NCI-H526 (cell line): ENCODE results near the gene CBL.
A peak's percentile ranks its signal among the peaks of the same experiment; 100 is the strongest.

ENCODE experiments used
- DNase-seq, 2 experiments: peaks; one replicate each; lab custom pipeline; 2025; lab: John Stamatoyannopoulos, UW

Gene CBL

GRCh38 chr11:119332111-119332765 lies 126.1 kb downstream of the CBL start:
- DNase-seq: no peak

GRCh38 chr11:119334174-119334930 lies 128.2 kb downstream of the CBL start, which contains the start of gene RNF26:
Gene RNF26 (plus strand): TSS chr11:119334527. CDS start chr11:119335123, 596 bp downstream.
- DNase-seq: peak; percentile 100

- no peak for DNase-seq
These were observed 129.0 kb downstream of the CBL start for GRCh38 chr11:119335091-119335654.

- DNase-seq: no peak
These were observed 129.8 kb downstream of the CBL start for GRCh38 chr11:119335655-119336543.

- no peak for DNase-seq
These were observed 130.8 kb downstream of the CBL start for GRCh38 chr11:119336744-119337469.

GRCh38 chr11:119337581-119338317 lies 131.6 kb downstream of the CBL start:
- DNase-seq: no peak

GRCh38 chr11:119338318-119338890 lies 132.3 kb downstream of the CBL start:
- DNase-seq: peak; percentile 85 to 96

- DNase-seq: peak in 1 of 2 experiments; percentile 60
These were observed 132.9 kb downstream of the CBL start for GRCh38 chr11:119338965-119339588.

- DNase-seq: peak in 1 of 2 experiments; percentile 90
These were observed 133.6 kb downstream of the CBL start for GRCh38 chr11:119339589-119340334.

- no peak for DNase-seq
These were observed 134.4 kb downstream of the CBL start, which contains the start of gene C1QTNF5 for GRCh38 chr11:119340335-119341221. Gene C1QTNF5 (minus strand): TSS chr11:119340883. CDS start chr11:119340397, 486 bp downstream.

- DNase-seq: peak in 1 of 2 experiments; percentile 52
These were observed 135.3 kb downstream of the CBL start for GRCh38 chr11:119341222-119342022.

- DNase-seq: no peak
These were observed 135.8 kb downstream of the CBL start for GRCh38 chr11:119342023-119342300.

- DNase-seq: no peak
These were observed 136.4 kb downstream of the CBL start for GRCh38 chr11:119342362-119343130.

GRCh38 chr11:119343726-119344125 lies 137.6 kb downstream of the CBL start:
- DNase-seq: no peak

GRCh38 chr11:119344291-119345010 lies 138.3 kb downstream of the CBL start:
- no peak for DNase-seq

GRCh38 chr11:119345685-119346084 lies 139.5 kb downstream of the CBL start:
- DNase-seq: no peak
